ENCODE results near the gene PIP4K2C. TPM values are rescaled to one million over a fixed set of nuclear protein-coding genes. Genes with fewer than 3 reads are reported as not detected.
"Not testable (repeated sequence)": the region's sequence is repeated elsewhere in the genome, so short reads cannot be mapped to it uniquely, and the experiment has no call there.

PIP4K2C gene
- total and polyA plus RNA-seq, 4 donors: 13.7 to 42.2 (median 20.8) TPM

DNA sequence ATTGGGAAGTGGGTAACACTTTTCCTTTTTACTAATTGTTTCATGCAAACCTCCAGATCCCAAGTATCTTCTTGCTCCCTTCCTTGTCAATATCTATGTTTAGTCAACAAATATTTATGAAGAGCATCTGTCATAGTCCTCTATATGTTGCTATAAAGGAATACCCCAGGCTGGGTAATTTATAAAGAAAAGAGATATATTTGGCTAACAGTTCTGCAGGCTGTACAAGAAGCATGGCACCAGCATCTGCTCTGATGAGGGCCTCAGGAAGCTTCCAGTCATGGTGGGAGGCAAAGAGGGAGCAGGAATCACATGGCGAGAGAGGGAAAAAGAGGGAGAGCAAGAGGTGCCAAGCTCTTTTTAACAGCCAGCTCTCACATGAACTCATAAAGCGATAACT, 36.5 kb upstream of the PIP4K2C start:
- no peak for ATAC-seq (ENCODE audit: insufficient read depth, low FRiP score)
- Histone ChIP-seq H3K9me3 (ENCODE audit: control insufficient read depth in 4 of 4, insufficient read depth in 3 of 4, low read length in 3 of 4) (no peaks in the 10 kb centered on the region), H3K4me1 (ENCODE audit: control insufficient read depth in 5 of 5, insufficient read depth in 5 of 5, low read length in 5 of 5) (peaks cover 0 to 5% (median 0%) of the 10 kb centered on the region in 5 donors), H3K4me3 (no peak overlapping the region), H3K36me3 (ENCODE audit: control insufficient read depth in 4 of 4, insufficient read depth in 4 of 4, low read length in 4 of 4) (no peaks in the 10 kb centered on the region), H3K27me3 (ENCODE audit: control insufficient read depth in 3 of 3, insufficient read depth in 3 of 3, low read length in 2 of 3) (peaks cover 0 to 26% (median 11%) of the 10 kb centered on the region in 3 donors), H3K27ac (ENCODE audit: low read depth in 1 of 2, low read length in 1 of 2) (no peak overlapping the region), H3K9ac (ENCODE audit: insufficient read depth in 1 of 2, low read length in 2 of 2) (no peak overlapping the region)
- no peak for DNase-seq
- no peak for TF ChIP-seq CTCF (IDR thresholded peaks at IDR 0.05; ENCODE audit: control extremely low read depth, extremely low read depth)
- 94 to 95% methylated on average over 2 of the region's 2 CpGs for WGBS, 2 donors

- 98 to 100% methylated on average over 1 of the region's 1 CpG for WGBS, 2 donors
- no peak overlapping the region for H3K9ac ChIP-seq (ENCODE audit: insufficient read depth in 1 of 2, low read length in 2 of 2)
Observed at GRCh38 chr12:57554897-57555296, 36.1 kb upstream of the PIP4K2C start.

DNA sequence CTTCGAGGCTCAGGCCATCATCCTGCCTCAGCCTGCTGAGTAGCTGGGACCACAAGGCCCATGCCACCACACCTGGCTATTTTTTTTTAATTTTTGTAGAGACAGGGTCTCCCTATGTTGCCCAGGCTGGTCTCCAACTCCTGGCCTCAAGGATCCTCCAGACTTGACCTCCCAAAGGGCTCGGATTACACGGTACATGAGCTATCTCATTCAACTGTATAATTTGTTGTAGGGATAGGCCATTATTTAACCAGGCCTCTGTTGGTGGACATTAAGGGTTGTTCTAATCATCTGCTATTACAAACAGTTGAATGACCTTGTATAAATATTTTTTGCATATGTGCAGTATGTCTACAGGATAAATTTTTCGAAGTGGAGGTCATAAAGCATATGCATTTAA, 32.1 kb upstream of the PIP4K2C start:
- no peak overlapping the region for H3K4me3 ChIP-seq
- no peaks in the 10 kb centered on the region for H3K36me3 ChIP-seq (ENCODE audit: control insufficient read depth in 4 of 4, insufficient read depth in 4 of 4, low read length in 4 of 4)
- H3K9ac ChIP-seq (ENCODE audit: insufficient read depth in 1 of 2, low read length in 2 of 2): no peak overlapping the region
- ATAC-seq (ENCODE audit: insufficient read depth, low FRiP score) (no peak), DNase-seq (no peak)
- no peak overlapping the region for H3K27ac ChIP-seq (ENCODE audit: low read depth in 1 of 2, low read length in 1 of 2)
- no peaks in the 10 kb centered on the region for H3K9me3 ChIP-seq (ENCODE audit: control insufficient read depth in 4 of 4, insufficient read depth in 3 of 4, low read length in 3 of 4)
- 88 to 92% methylated on average over 4 of the region's 4 CpGs for WGBS, 2 donors
- peaks cover 0 to under 1% (median 0%) of the 10 kb centered on the region in 3 donors for H3K27me3 ChIP-seq (ENCODE audit: control insufficient read depth in 3 of 3, insufficient read depth in 3 of 3, low read length in 2 of 3)
- H3K4me1 ChIP-seq (ENCODE audit: control insufficient read depth in 5 of 5, insufficient read depth in 5 of 5, low read length in 5 of 5): peaks cover 0 to 4% (median 0%) of the 10 kb centered on the region in 5 donors
- no peak for TF ChIP-seq CTCF (IDR thresholded peaks at IDR 0.05; ENCODE audit: control extremely low read depth, extremely low read depth)

More at GRCh38 chr12:57554897-57555296, 36.1 kb upstream of the PIP4K2C start:
- TF ChIP-seq CTCF (IDR thresholded peaks at IDR 0.05; ENCODE audit: control extremely low read depth, extremely low read depth): no peak
- H3K27ac ChIP-seq (ENCODE audit: low read depth in 1 of 2, low read length in 1 of 2): no peak overlapping the region
- ATAC-seq (ENCODE audit: insufficient read depth, low FRiP score) (no peak), DNase-seq (no peak)
- no peak overlapping the region for H3K4me3 ChIP-seq
- H3K27me3 ChIP-seq (ENCODE audit: control insufficient read depth in 3 of 3, insufficient read depth in 3 of 3, low read length in 2 of 3): peaks cover 0 to 23% (median 9%) of the 10 kb centered on the region in 3 donors
- H3K4me1 ChIP-seq (ENCODE audit: control insufficient read depth in 5 of 5, insufficient read depth in 5 of 5, low read length in 5 of 5): peaks cover 0 to 5% (median 0%) of the 10 kb centered on the region in 5 donors
- H3K9me3 ChIP-seq (ENCODE audit: control insufficient read depth in 4 of 4, insufficient read depth in 3 of 4, low read length in 3 of 4): no peaks in the 10 kb centered on the region
- no peaks in the 10 kb centered on the region for H3K36me3 ChIP-seq (ENCODE audit: control insufficient read depth in 4 of 4, insufficient read depth in 4 of 4, low read length in 4 of 4)

- Histone ChIP-seq H3K27ac (ENCODE audit: low read depth in 1 of 2, low read length in 1 of 2) (no peak overlapping the region), H3K9ac (ENCODE audit: insufficient read depth in 1 of 2, low read length in 2 of 2) (no peak overlapping the region), H3K9me3 (ENCODE audit: control insufficient read depth in 4 of 4, insufficient read depth in 3 of 4, low read length in 3 of 4) (no peaks in the 10 kb centered on the region), H3K4me3 (no peak overlapping the region), H3K27me3 (ENCODE audit: control insufficient read depth in 3 of 3, insufficient read depth in 3 of 3, low read length in 2 of 3) (no peaks in the 10 kb centered on the region), H3K36me3 (ENCODE audit: control insufficient read depth in 4 of 4, insufficient read depth in 4 of 4, low read length in 4 of 4) (no peaks in the 10 kb centered on the region), H3K4me1 (ENCODE audit: control insufficient read depth in 5 of 5, insufficient read depth in 5 of 5, low read length in 5 of 5) (no peaks in the 10 kb centered on the region)
- DNase-seq (no peak), ATAC-seq (ENCODE audit: insufficient read depth, low FRiP score) (no peak)
- TF ChIP-seq CTCF (IDR thresholded peaks at IDR 0.05; ENCODE audit: control extremely low read depth, extremely low read depth): no peak
- WGBS, 2 donors: 94 to 97% methylated on average over 2 of the region's 2 CpGs
Observed at GRCh38 chr12:57560516-57560915, 30.5 kb upstream of the PIP4K2C start.

DNA sequence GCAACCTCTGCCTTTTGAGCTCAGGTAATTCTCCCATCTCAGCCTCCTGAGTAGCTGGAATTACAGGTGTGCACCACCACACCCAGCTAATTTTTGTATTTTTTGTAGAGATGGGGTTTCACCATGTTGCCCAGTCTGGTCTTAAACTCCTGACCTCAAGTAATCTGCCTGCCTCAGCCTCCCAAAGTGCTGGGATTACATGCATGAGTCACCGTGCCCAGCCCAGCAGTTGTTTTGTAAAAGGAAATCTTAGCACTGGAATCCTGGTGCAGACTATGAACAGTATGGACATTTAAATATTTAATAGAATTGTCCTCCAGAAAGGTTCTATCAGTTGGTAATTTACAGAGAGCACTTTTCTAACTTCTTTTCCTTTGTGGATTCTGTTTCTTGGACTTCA, 29.9 kb upstream of the PIP4K2C start:
- not testable (repeated sequence) for H3K36me3 ChIP-seq (ENCODE audit: control insufficient read depth in 4 of 4, insufficient read depth in 4 of 4, low read length in 4 of 4); H3K9me3 ChIP-seq (ENCODE audit: control insufficient read depth in 4 of 4, insufficient read depth in 3 of 4, low read length in 3 of 4); H3K4me3 ChIP-seq; H3K9ac ChIP-seq (ENCODE audit: insufficient read depth in 1 of 2, low read length in 2 of 2); DNase-seq; ATAC-seq (ENCODE audit: insufficient read depth, low FRiP score); H3K27me3 ChIP-seq (ENCODE audit: control insufficient read depth in 3 of 3, insufficient read depth in 3 of 3, low read length in 2 of 3); H3K27ac ChIP-seq (ENCODE audit: low read depth in 1 of 2, low read length in 1 of 2); H3K4me1 ChIP-seq (ENCODE audit: control insufficient read depth in 5 of 5, insufficient read depth in 5 of 5, low read length in 5 of 5)
- 79 to 83% methylated on average over 1 of the region's 1 CpG for WGBS, 2 donors

All from lung (tissue), 12 donors.